ENCODE measurements around the gene ZBTB2.
"Not testable (repeated sequence)": the region's sequence is repeated elsewhere in the genome, so short reads cannot be mapped to it uniquely, and the experiment has no call there.

Gene ZBTB2

GRCh38 chr6:151326116-151326825, 65.1 kb downstream of the ZBTB2 start:
- DNase-seq (ENCODE audit: low read depth) = no peak

DNA sequence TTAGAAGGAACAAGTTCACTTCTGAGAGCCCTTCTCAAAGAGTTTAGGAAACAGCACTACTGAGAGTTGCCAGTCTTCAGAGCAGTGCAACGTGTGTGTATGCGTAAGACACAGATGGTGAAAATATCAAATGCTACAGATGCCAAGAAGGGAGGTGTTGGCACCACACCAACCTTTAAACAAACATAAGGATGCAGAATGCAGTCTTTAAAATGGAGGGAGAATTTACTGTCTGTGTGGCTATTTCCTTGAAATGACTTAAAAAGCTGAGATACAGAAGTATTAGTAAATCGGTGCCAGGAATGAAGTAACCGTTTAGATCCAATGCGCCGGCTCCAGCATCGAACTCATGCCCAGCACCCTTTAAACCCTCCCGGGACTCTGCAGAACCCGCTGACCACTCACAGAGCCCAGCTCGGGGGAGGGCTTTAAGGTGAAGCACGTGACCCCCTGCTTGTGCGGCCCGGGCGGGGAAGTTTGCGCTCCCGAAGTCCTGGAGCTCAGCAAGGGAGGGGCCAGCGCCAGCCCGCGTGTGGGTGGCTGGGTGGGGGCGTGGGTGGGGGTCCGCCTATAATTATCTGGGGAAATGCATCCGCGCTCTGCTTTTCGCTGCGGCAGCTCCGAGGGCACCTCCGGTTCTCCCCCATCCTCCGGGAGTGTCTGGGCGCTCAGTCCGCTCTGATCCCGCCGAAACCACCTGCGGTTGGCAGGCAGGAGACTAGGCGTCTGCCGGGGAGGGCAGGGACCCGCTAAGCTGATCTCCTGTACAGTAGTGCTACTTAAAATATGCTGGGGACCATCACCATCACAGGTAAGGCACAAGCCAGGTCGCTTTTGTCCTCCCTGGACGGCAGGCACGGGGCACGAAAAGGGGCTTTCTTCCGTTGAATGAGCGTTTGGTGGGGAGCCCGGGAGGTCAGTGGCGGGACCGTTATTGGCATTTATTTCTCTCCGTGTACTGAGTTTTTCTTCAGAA, 66.0 kb downstream of the ZBTB2 start:
- DNase-seq (ENCODE audit: low read depth) = no peak

DNA sequence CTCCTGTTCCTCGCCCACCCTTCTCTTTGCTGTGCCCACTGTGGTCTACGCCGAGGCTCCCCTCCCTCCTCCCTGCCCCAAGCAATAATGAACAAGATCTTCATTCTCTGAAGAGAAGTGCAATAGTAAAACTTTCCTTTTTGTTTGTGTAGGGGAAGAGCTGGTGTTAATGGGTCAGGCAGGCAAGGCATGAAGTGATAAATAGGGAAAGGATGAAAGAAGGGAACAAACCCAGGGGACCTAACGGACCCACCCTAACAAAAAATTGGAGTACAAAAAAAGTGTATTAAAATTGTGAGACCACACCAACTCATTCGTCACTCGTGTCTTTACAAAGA, 66.9 kb downstream of the ZBTB2 start:
- no peak for DNase-seq (ENCODE audit: low read depth)

GRCh38 chr6:151323791-151324487, 67.4 kb downstream of the ZBTB2 start:
- peak; percentile 56 for DNase-seq (ENCODE audit: low read depth)

- no peak for DNase-seq (ENCODE audit: low read depth)
These were observed 68.8 kb downstream of the ZBTB2 start for GRCh38 chr6:151322570-151322969.

DNA sequence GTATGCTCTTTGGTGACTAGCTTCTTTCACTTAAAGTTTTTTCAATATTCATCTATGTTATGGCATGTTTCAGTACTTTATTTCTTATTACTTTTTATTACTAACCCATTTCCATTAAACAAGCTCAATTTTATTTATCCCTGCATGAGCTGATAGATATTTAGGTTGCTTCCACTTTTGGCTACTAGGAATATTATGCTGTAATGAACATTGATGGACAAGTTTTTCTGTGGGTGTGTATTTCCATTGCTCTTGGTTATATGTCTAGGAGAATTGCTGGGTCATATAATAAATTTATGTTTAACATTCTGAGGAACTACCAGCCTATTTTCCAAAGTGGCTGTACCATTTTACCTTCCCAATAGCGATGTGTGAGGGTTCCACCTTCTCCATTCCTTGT, 69.9 kb downstream of the ZBTB2 start:
- no peak for DNase-seq (ENCODE audit: low read depth)

DNA sequence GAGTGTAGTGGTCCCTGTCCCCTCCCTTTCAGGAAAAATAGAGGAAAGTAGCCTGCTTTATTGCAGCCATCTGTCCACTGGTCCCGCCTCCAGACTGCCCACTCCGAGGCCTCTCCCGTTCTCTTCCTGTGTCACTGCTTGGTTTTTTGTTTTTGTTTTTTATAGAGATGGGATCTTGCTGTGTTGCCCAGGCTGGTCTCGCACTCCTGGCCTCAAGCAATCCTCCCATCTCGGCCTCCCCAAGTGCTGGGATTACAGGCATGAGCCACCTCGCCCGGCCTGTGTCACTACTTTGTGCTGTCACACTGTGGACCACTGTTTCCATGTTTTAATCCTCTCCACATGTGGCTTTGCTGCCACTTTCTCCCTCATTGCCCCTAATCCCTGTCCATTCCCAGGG, 71.2 kb downstream of the ZBTB2 start:
- no peak for DNase-seq (ENCODE audit: low read depth)

DNA sequence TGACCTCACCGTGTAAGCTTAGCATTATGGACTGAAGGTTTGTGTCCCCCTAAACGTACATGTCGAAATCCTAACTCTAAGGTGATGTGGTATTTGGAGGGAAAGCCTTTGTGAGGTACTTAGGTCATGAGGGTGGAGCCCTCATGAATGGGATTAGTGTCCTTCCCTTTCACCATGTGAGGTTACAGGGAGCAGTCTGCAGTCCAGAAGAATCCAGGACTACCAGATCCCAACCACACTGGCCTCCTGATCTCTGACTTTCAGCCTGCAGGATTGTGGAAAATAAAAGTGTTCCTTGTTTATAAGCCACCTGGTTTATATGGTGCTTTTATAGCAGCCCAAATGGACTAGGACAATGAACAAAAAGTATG, 73.4 kb downstream of the ZBTB2 start:
- no peak for DNase-seq (ENCODE audit: low read depth)

- DNase-seq (ENCODE audit: low read depth) = no peak
These were observed 74.0 kb downstream of the ZBTB2 start for GRCh38 chr6:151317103-151317994.

DNA sequence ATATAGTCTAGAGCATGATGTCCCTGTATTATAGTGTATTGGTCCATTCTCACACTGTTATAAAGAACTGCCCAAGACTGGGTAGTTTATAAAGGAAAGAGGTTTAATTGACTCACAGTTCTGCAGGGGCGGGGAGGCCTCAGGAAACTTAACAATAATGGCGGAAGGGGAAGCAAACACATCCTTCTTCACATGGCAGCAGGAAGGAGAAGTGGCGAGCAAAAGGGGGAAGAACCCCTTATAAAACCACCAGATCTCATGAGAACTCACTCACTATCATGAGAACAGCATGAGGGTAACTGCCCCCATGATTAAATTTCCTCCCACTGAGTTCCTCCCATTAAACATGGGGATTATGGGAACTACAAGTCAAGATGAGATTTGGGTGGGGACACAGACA, 75.7 kb downstream of the ZBTB2 start:
- not testable (repeated sequence) for DNase-seq (ENCODE audit: low read depth)
